HG03457 (cell line): ENCODE measurements around the gene LYPLAL1.
"Not testable (repeated sequence)": the region's sequence is repeated elsewhere in the genome, so short reads cannot be mapped to it uniquely, and the experiment has no call there.

Source experiments
- ATAC-seq: cut with Tn5 transposase; IDR thresholded peaks from one replicate; pipeline ENCODE4 v1.9.1; 2021; ENCODE audit warnings: moderate number of reproducible peaks; ENCODE audit not compliant: unreplicated experiment

LYPLAL1 gene

GRCh38 chr1:219161371-219161770 is 12.3 kb upstream of the LYPLAL1 start:
- no peak for ATAC-seq

DNA sequence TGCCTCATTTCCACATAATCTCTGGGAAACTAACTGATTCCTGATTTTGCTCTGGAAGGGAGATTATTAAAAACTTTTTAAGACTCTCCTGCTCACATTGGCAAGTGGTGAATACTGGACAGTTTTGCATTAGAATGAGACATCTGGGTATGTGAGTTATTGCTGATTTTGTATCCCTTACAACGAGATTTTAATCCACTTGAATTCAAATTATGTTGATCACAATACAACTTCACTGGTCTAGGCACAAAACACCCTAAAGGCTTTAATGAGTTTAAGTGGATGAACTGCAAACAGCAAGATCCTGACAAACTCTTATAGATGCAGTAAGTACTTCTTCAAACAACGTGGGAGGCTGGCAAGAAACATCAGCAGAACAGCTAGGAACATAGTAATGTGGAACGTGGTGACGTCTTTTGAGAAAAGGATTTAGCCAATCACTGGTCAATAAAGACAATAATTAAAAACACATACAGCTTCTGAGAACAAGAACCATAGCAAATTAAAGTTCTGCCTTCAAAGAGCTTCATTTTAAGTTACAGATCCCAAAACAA is 10.2 kb upstream of the LYPLAL1 start:
- ATAC-seq: no peak

DNA sequence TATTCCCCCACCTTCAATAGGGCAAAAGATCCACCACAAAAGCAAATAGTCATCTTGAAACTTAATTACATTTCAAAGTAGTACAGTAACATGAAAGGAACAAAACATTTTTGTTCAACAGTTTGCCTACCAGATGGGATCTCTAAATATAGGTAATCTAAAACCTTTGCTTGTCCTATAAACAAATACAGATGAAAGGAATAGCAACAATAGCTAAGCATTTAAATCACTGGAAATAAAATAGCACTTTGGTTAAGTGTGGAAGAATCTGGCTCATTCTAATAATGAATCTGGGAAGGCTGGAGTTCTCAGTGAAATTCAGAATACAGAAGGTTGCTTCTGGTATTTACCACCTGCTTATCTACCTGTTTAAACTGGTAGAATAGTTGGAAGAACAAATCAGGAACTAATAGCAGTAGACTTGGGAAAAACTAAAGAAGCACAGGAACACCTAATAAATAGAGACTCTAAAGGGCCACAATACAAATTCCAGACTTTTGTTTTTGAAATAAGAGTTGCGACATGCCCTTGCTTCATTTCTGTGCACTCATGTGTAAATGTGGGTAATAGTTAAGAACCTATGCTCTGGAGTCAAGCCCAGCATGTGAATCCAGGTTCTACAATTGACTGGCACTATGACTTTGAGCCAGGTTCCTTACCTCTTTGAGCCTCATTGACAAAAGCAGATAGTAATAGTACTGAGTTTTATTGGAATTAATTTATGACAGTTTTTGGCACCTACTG is 2.3 kb upstream of the LYPLAL1 start:
- no peak for ATAC-seq

GRCh38 chr1:219172821-219173220 is 857 bp upstream of the LYPLAL1 start:
- ATAC-seq: no peak

GRCh38 chr1:219173434-219173757 is 282 bp upstream of the LYPLAL1 start:
- ATAC-seq: peak; percentile 2

- no peak for ATAC-seq
Measured at GRCh38 chr1:219174460-219175211, 958 bp downstream of the LYPLAL1 start.

GRCh38 chr1:219175212-219175564 is 1.5 kb downstream of the LYPLAL1 start:
- ATAC-seq: no peak

- no peak for ATAC-seq
Measured at GRCh38 chr1:219176168-219176567, 2.5 kb downstream of the LYPLAL1 start.

- peak; percentile 34 for ATAC-seq
Measured at GRCh38 chr1:219177363-219177762, 3.7 kb downstream of the LYPLAL1 start.

DNA sequence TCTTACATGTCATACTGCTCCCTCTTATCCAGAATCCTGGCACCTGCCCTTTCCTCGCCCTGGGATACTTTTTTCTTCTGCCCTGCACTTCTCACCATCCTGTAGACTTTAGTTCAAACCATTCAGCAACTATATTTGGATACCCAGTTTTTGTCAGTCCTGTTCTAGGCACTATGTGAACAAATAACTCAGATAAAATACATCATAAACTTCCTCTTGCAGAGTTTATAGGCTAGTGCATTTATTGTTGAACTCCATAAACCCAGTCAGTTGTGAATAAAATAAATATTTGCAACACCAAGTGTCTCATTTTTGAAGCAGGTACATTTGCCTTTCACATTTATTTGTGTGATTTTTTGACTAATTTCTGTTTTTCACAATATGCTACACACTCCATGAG is 4.3 kb downstream of the LYPLAL1 start:
- ATAC-seq: no peak

DNA sequence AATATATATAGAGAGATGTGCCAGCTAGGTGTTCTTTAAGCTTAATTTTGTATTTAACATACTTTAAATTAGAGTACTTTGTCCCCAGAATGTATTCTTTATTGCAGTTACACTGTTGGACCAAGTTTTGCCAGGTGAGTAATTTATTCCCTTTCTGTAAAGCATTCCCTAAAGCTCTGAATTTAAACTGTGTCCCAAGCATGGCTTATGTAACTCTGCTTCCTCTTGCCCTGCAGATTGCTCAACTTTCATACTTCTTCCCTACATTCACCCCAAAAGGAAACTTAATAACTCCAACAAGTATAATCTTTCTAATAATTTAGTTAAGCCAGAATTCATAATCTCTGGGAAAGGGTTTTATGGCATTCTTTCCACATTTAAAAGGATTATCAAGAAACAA is 5.6 kb downstream of the LYPLAL1 start:
- ATAC-seq: no peak

GRCh38 chr1:219184337-219184736 is 10.7 kb downstream of the LYPLAL1 start:
- no peak for ATAC-seq

DNA sequence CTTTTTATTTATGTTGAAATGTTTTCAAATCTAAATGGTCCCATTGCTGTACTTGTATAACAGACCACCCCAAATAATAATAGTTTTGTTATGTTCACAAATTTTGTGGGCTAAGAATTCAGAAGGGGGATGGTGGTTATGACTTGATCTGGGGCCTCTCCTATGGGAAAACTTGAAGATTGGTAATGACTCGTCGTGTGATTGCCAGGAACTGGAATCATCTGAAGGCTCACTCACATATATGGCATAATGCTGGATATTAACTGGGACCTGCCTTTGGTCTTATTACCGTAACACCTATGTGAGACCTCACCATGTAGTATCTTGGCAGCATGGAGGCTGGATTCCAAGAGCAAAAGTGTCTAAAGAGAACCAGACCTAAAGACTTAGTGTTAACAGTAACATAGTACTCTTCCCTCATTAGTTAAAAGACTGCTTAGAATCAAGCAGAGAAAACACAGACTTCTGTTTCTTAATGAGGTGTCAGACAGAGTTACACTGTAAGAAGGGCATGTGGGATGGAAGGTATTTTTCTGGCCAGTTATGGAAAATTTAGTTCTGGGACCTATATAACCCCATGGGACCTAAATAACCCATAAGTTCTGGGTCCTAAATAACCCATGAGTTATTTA is 11.9 kb downstream of the LYPLAL1 start:
- no peak for ATAC-seq

DNA sequence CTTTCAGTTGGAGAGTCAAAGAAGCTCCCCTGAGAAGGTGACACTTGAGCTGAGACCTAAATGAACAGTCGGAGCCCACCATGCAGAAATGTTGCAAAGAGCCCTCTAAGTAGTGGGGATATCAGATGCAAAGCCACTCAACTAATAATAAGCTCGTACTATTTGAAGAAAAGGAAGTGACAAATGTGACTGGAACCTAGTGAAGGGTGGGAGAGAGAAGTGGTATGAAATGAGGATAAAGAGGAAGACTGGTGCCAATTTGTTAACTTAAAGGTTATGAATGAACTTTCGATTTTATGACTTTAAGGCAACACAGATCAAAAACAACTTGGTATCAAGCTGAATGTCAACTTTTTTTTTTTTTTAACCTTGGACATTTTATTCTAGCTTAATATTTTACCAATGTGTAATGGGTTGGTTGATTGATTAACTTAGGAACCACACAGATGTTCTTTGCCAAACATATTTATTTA is 14.7 kb downstream of the LYPLAL1 start:
- peak; percentile 28 for ATAC-seq

- ATAC-seq: peak; percentile 58
Measured at GRCh38 chr1:219189021-219189824, 15.5 kb downstream of the LYPLAL1 start.

- ATAC-seq: no peak
Measured at GRCh38 chr1:219189952-219190351, 16.3 kb downstream of the LYPLAL1 start.

GRCh38 chr1:219190605-219191004 is 16.9 kb downstream of the LYPLAL1 start:
- ATAC-seq: no peak

DNA sequence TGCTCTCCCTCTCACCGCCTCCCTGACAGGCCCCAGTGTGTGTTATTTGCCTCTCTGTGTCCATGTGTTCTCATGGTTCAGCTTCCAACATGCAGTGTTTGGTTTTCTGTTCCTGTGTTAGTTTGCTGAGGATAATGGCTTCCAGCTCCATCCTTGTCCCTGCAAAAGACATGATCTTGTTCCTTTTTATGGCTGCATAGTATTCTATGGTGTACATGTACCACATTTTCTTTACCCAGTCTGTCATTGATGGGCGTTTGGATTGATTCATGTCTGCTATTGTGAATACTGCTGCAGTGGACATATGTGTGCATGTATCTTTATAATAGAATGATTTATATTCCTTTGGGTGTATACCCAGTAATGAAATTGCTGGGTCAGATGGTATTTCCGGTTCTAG is 22.2 kb downstream of the LYPLAL1 start:
- not testable (repeated sequence) for ATAC-seq

DNA sequence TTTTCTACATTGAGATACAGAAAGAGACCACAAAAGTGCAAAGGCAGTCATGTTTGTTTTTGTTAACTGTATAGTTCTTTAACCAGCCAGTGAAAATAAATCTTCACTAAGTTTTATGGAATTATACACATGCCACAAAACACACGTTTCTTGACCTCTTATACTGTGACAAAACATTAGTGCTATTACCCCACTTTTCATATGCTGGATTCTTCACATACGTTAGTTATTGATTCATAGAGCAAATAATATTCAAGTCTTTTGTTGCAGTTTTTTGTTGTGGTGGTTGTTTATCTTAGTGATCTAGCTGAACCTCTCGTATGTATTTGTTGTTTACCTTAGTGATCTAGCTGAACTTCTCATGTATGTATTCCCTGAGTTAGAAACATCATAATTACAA is 28.0 kb downstream of the LYPLAL1 start:
- ATAC-seq: no peak

DNA sequence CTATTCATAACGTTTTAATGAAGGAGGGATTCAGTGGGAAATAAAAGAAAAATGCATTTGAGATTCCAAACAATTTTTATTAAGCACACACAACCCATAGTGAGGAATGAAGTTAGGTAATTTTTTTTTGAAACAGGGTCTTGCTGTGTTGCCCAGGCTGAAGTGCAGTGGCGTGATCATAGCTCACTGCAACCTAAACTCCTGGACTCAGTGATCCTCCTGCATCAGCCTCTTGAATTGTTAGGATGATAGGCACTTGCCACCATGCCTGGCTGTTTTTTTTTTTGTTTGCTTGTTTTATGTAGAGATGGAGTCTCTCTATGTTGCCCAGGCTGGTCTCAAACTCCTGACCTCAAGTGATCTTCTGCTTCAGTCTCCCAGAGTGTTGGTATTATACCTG is 28.9 kb downstream of the LYPLAL1 start:
- no peak for ATAC-seq

GRCh38 chr1:219206350-219206749 is 32.7 kb downstream of the LYPLAL1 start:
- ATAC-seq: no peak
